GM18511 (cell line): ENCODE results near the gene NEB.
"Not testable (repeated sequence)": the region's sequence is repeated elsewhere in the genome, so short reads cannot be mapped to it uniquely, and the experiment has no call there.

Experiments
- ATAC-seq: cut with Tn5 transposase; IDR thresholded peaks from one replicate; pipeline ENCODE4 v1.9.1; 2021; ENCODE audit warnings: mild to moderate bottlenecking, moderate library complexity; ENCODE audit not compliant: unreplicated experiment

NEB gene

GRCh38 chr2:151654891-151655290 lies 79.4 kb downstream of the NEB start:
- no peak for ATAC-seq

GRCh38 chr2:151654085-151654484 lies 80.2 kb downstream of the NEB start:
- ATAC-seq: no peak

- no peak for ATAC-seq
These were observed 83.0 kb downstream of the NEB start for GRCh38 chr2:151651274-151651673.

- no peak for ATAC-seq
These were observed 83.8 kb downstream of the NEB start for GRCh38 chr2:151650456-151650855.

GRCh38 chr2:151649966-151650365 lies 84.3 kb downstream of the NEB start:
- ATAC-seq: no peak

- no peak for ATAC-seq
These were observed 84.9 kb downstream of the NEB start for GRCh38 chr2:151649400-151649799.

GRCh38 chr2:151646512-151646911 lies 87.8 kb downstream of the NEB start:
- ATAC-seq: not testable (repeated sequence)

- ATAC-seq: no peak
These were observed 89.7 kb downstream of the NEB start for GRCh38 chr2:151644580-151644979.

- not testable (repeated sequence) for ATAC-seq
These were observed 92.4 kb downstream of the NEB start for GRCh38 chr2:151641895-151642294.

GRCh38 chr2:151640087-151640486 lies 94.2 kb downstream of the NEB start:
- ATAC-seq: no peak

GRCh38 chr2:151638990-151639389 lies 95.3 kb downstream of the NEB start:
- no peak for ATAC-seq

- ATAC-seq: peak; percentile 70
These were observed 95.9 kb downstream of the NEB start for GRCh38 chr2:151638191-151638933.

GRCh38 chr2:151637271-151637781 lies 97.0 kb downstream of the NEB start:
- ATAC-seq: peak; percentile 81

- ATAC-seq: no peak
These were observed 99.4 kb downstream of the NEB start for GRCh38 chr2:151634736-151635467.

- ATAC-seq: no peak
These were observed 101.2 kb downstream of the NEB start for GRCh38 chr2:151632993-151633565.

GRCh38 chr2:151630372-151630771 lies 103.9 kb downstream of the NEB start:
- no peak for ATAC-seq

GRCh38 chr2:151627353-151627752 lies 106.9 kb downstream of the NEB start:
- ATAC-seq: no peak

GRCh38 chr2:151624271-151624670 lies 110.0 kb downstream of the NEB start:
- no peak for ATAC-seq

- no peak for ATAC-seq
These were observed 110.6 kb downstream of the NEB start for GRCh38 chr2:151623631-151624030.

- no peak for ATAC-seq
These were observed 113.5 kb downstream of the NEB start for GRCh38 chr2:151620761-151621160.

- no peak for ATAC-seq
These were observed 114.8 kb downstream of the NEB start for GRCh38 chr2:151619337-151619989.
